Gastroesophageal sphincter (tissue), 4 donors: ENCODE results near the gene FAM83G. TPM values are rescaled to one million over a fixed set of nuclear protein-coding genes. Genes with fewer than 3 reads are reported as not detected.

Experiments
- ATAC-seq: fragments of 150-250 bp; one replicate; pipeline ENCODE4 v1.9.1; 2016; ENCODE audit warnings: mild to moderate bottlenecking, moderate library complexity
- H3K27ac ChIP-seq, 4 donors: fragments of 200-600 bp; sonication (generic) in 3 of 4; 1 replicate in 3 of 4; 2 replicates in 1 of 4; pipeline ENCODE4 v1.5.1; 2016 to 2019
- H3K27me3 ChIP-seq: fragments of 200-600 bp; sonication (generic); one replicate; pipeline ENCODE4 v1.5.1; 2019
- H3K36me3 ChIP-seq, 2 donors: fragments of 200-600 bp; sonication (generic); one replicate each; pipeline ENCODE4 v1.5.1; 2019; ENCODE audit warnings: control low read depth in 1 of 2
- H3K4me1 ChIP-seq, 3 donors: fragments of 200-600 bp; sonication (generic); 1 replicate in 2 of 3; 2 replicates in 1 of 3; pipeline ENCODE4 v1.5.1; 2016 to 2019; ENCODE audit warnings: control low read depth in 2 of 3
- H3K4me3 ChIP-seq, 2 donors: fragments of 200-600 bp; sonication (generic); one replicate each; pipeline ENCODE4 v1.5.1; 2019; ENCODE audit warnings: mild to moderate bottlenecking in 1 of 2, moderate library complexity in 1 of 2
- H3K9me3 ChIP-seq, 3 donors: fragments of 200-600 bp; sonication (generic); one replicate each; pipeline ENCODE4 v1.5.1; 2017 to 2019; ENCODE audit warnings: control low read depth in 2 of 3
- CTCF ChIP-seq, 4 experiments: fragments of 200-600 bp in 2 of 4; fragments of 450-650 bp in 2 of 4; sonication (generic) in 1 of 4; IDR thresholded peaks; one replicate each; pipeline ENCODE4 v1.5.1; 2017 to 2019; ENCODE audit warnings: antibody characterized with exemption in 4 of 4, mild to moderate bottlenecking in 2 of 4, moderate library complexity in 2 of 4
- EP300 ChIP-seq: sonication (generic); formaldehyde crosslinking; IDR thresholded peaks from one replicate; pipeline ENCODE4 v1.6.1; 2017; ENCODE audit warnings: antibody characterized with exemption, mild to moderate bottlenecking
- POLR2A ChIP-seq, 2 donors: fragments of 450-650 bp; IDR thresholded peaks; one replicate each; pipeline ENCODE4 v1.6.1; 2017; ENCODE audit warnings: antibody characterized with exemption in 2 of 2, mild to moderate bottlenecking in 2 of 2, moderate library complexity in 1 of 2
- POLR2AphosphoS5 ChIP-seq: sonication (generic); formaldehyde crosslinking; IDR thresholded peaks from one replicate; pipeline ENCODE4 v1.6.1; 2017; ENCODE audit warnings: antibody characterized with exemption
- WGBS, 2 donors: methylation state at CpG; one replicate each; pipeline ENCODE4 v1.1.5; 2018; ENCODE audit warnings: low coverage in 1 of 2; 5-methylcytosine and 5-hydroxymethylcytosine counted together
- total RNA-seq, 4 donors: library from RNA; depleted of rRNA; stranded (reverse); fragments of >200 nt; gene quantifications; one replicate each; pipeline ENCODE4 v1.1.0, GENCODE V29; 2016

The FAM83G gene
- total RNA-seq, 4 donors from 2014 or later: 6.7 to 17.9 (median 11.7) TPM

- Histone ChIP-seq H3K9me3 (no peaks in the 10 kb centered on the region), H3K4me1 (no peaks in the 10 kb centered on the region), H3K27ac (no peak overlapping the region), H3K27me3 (peaks cover 10% of the 10 kb centered on the region), H3K36me3 (no peaks in the 10 kb centered on the region), H3K4me3 (no peak overlapping the region)
- WGBS, 2 donors: 80 to 100% methylated on average over 1 of the region's 3 CpGs
- TF ChIP-seq POLR2A (IDR thresholded peaks at IDR 0.05) (no peak), CTCF (IDR thresholded peaks at IDR 0.05) (no peak), EP300 (no peak), POLR2AphosphoS5 (no peak)
- no peak for ATAC-seq
These were observed 15.5 kb upstream of the FAM83G start for GRCh38 chr17:19020016-19020415.

GRCh38 chr17:19019041-19019941, 14.7 kb upstream of the FAM83G start:
- no peaks in the 10 kb centered on the region for H3K4me1 ChIP-seq
- H3K4me3 ChIP-seq: no peak overlapping the region
- H3K27me3 ChIP-seq: peaks cover 10% of the 10 kb centered on the region
- H3K9me3 ChIP-seq: no peaks in the 10 kb centered on the region
- ATAC-seq: no peak
- no peak overlapping the region for H3K27ac ChIP-seq
- no CpG with 5 or more reads among the region's 27 CpGs for WGBS, 2 donors
- no peaks in the 10 kb centered on the region for H3K36me3 ChIP-seq
- TF ChIP-seq EP300 (no peak), CTCF (IDR thresholded peaks at IDR 0.05) (no peak), POLR2AphosphoS5 (no peak), POLR2A (IDR thresholded peaks at IDR 0.05) (no peak)

- H3K27me3 ChIP-seq: peaks cover 10% of the 10 kb centered on the region
- ATAC-seq: no peak
- WGBS, 2 donors: 70 to 83% methylated on average over 2 of the region's 6 CpGs
- no peak overlapping the region for H3K4me3 ChIP-seq
- no peaks in the 10 kb centered on the region for H3K36me3 ChIP-seq
- H3K27ac ChIP-seq: no peak overlapping the region
- TF ChIP-seq POLR2A (IDR thresholded peaks at IDR 0.05): no peak
- no peak for TF ChIP-seq CTCF (IDR thresholded peaks at IDR 0.05)
- no peak for TF ChIP-seq POLR2AphosphoS5
- no peak for TF ChIP-seq EP300
- no peaks in the 10 kb centered on the region for H3K9me3 ChIP-seq
- H3K4me1 ChIP-seq: no peaks in the 10 kb centered on the region
These were observed 14.0 kb upstream of the FAM83G start for GRCh38 chr17:19018600-19018950.

- TF ChIP-seq POLR2AphosphoS5 (no peak), POLR2A (IDR thresholded peaks at IDR 0.05) (no peak), EP300 (no peak), CTCF (IDR thresholded peaks at IDR 0.05) (no peak)
- no peak overlapping the region for H3K4me3 ChIP-seq
- ATAC-seq: no peak
- H3K4me1 ChIP-seq: no peaks in the 10 kb centered on the region
- H3K36me3 ChIP-seq: no peaks in the 10 kb centered on the region
- WGBS, 2 donors: 70 to 81% methylated on average over 4 to 7 of the region's 16 CpGs
- H3K27me3 ChIP-seq: peaks cover 10% of the 10 kb centered on the region
- H3K9me3 ChIP-seq: no peaks in the 10 kb centered on the region
- no peak overlapping the region for H3K27ac ChIP-seq
These were observed 13.4 kb upstream of the FAM83G start for GRCh38 chr17:19017804-19018599.
